Upper lobe of left lung (tissue), 4 donors: ENCODE results near the gene NCDN.

Experiments
- CTCF ChIP-seq, 6 experiments: fragments of 450-650 bp in 4 of 6; fragments of 200-600 bp in 2 of 6; sonication (generic) in 2 of 6; IDR thresholded peaks; one replicate each; pipeline ENCODE4 v1.5.1; 2016 to 2019; ENCODE audit warnings: antibody characterized with exemption in 6 of 6
- POLR2A ChIP-seq, 4 donors: fragments of 450-650 bp; IDR thresholded peaks; one replicate each; pipeline ENCODE4 v1.5.1; 2016 to 2017; ENCODE audit warnings: antibody characterized with exemption in 4 of 4, mild to moderate bottlenecking in 2 of 4

GRCh38 chr1:35555601-35556477 lies 1.8 kb upstream of the NCDN start:
- TF ChIP-seq CTCF (IDR thresholded peaks at IDR 0.05), result no peak
- TF ChIP-seq POLR2A (IDR thresholded peaks at IDR 0.05), result no peak
